ENCODE measurements around the gene GRK2. TPM values are rescaled to one million over a fixed set of nuclear protein-coding genes. Genes with fewer than 3 reads are reported as not detected.

The GRK2 gene
- total and polyA plus RNA-seq, 9 of the 15 experiments (the other 6 are each of a cell fraction or from before 2014, with no cell fraction given) = 0.24 to 95.8 (median 56.5) TPM

DNA sequence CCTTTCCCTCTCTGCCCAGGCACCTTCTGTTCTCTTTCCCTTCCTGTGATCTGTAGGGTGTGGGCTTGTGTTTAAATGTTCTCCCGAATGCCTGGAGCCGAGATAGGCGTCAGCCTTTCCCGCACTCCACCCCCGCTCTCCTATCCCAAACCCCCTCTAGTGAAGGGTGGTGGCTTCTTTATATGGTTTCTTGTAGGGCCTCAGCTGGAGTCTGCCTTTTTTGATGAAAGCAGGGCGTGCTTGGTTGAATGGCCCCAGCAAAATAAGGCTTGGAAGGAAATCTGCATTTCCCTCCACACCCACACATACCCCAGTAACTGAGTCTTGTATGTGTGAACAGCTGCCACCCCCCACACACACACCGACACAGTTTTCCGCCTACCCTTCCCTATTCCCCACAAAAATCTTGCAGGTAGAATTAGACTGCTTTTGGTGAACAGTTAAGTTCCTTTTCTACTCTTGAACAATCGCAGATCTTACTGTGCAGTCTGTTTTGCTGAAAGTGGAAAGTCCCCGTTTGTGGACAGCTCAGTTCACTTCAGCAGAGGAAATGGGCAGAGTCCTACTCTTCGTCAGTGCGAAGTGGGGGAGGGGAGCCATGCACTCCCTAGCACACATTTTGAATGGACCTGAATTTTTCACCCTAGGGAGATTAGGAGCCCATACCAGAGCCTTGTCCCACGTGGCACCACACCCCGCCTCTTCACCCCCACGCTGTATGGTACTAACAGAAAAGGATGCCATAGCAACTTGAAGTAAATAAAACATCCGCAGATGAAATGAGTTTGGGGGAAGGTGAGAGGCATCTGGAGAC lies 25.5 kb upstream of the GRK2 start (continued):
- TF ChIP-seq ARNT (IDR thresholded peaks at IDR 0.05) = no peak
- TF ChIP-seq, protein P1, sequence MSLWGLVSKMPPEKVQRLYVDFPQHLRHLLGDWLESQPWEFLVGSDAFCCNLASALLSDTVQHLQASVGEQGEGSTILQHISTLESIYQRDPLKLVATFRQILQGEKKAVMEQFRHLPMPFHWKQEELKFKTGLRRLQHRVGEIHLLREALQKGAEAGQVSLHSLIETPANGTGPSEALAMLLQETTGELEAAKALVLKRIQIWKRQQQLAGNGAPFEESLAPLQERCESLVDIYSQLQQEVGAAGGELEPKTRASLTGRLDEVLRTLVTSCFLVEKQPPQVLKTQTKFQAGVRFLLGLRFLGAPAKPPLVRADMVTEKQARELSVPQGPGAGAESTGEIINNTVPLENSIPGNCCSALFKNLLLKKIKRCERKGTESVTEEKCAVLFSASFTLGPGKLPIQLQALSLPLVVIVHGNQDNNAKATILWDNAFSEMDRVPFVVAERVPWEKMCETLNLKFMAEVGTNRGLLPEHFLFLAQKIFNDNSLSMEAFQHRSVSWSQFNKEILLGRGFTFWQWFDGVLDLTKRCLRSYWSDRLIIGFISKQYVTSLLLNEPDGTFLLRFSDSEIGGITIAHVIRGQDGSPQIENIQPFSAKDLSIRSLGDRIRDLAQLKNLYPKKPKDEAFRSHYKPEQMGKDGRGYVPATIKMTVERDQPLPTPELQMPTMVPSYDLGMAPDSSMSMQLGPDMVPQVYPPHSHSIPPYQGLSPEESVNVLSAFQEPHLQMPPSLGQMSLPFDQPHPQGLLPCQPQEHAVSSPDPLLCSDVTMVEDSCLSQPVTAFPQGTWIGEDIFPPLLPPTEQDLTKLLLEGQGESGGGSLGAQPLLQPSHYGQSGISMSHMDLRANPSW (CRISPR knock-in tag; IDR thresholded peaks at IDR 0.05) = no peak
- no peak for TF ChIP-seq MEF2A (IDR thresholded peaks at IDR 0.05; ENCODE audit: control insufficient read depth, low read depth, low read length)
- TF ChIP-seq STAT5B (CRISPR knock-in tag; IDR thresholded peaks at IDR 0.05) = no peak
- TF ChIP-seq HIVEP1 (CRISPR knock-in tag; IDR thresholded peaks at IDR 0.05) = no peak
- TF ChIP-seq, protein P2, sequence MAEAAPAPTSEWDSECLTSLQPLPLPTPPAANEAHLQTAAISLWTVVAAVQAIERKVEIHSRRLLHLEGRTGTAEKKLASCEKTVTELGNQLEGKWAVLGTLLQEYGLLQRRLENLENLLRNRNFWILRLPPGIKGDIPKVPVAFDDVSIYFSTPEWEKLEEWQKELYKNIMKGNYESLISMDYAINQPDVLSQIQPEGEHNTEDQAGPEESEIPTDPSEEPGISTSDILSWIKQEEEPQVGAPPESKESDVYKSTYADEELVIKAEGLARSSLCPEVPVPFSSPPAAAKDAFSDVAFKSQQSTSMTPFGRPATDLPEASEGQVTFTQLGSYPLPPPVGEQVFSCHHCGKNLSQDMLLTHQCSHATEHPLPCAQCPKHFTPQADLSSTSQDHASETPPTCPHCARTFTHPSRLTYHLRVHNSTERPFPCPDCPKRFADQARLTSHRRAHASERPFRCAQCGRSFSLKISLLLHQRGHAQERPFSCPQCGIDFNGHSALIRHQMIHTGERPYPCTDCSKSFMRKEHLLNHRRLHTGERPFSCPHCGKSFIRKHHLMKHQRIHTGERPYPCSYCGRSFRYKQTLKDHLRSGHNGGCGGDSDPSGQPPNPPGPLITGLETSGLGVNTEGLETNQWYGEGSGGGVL (CRISPR knock-in tag; IDR thresholded peaks at IDR 0.05) = no peak
- TF ChIP-seq ZNF668 (CRISPR knock-in tag; IDR thresholded peaks at IDR 0.05) = no peak
- TF ChIP-seq, protein P3, sequence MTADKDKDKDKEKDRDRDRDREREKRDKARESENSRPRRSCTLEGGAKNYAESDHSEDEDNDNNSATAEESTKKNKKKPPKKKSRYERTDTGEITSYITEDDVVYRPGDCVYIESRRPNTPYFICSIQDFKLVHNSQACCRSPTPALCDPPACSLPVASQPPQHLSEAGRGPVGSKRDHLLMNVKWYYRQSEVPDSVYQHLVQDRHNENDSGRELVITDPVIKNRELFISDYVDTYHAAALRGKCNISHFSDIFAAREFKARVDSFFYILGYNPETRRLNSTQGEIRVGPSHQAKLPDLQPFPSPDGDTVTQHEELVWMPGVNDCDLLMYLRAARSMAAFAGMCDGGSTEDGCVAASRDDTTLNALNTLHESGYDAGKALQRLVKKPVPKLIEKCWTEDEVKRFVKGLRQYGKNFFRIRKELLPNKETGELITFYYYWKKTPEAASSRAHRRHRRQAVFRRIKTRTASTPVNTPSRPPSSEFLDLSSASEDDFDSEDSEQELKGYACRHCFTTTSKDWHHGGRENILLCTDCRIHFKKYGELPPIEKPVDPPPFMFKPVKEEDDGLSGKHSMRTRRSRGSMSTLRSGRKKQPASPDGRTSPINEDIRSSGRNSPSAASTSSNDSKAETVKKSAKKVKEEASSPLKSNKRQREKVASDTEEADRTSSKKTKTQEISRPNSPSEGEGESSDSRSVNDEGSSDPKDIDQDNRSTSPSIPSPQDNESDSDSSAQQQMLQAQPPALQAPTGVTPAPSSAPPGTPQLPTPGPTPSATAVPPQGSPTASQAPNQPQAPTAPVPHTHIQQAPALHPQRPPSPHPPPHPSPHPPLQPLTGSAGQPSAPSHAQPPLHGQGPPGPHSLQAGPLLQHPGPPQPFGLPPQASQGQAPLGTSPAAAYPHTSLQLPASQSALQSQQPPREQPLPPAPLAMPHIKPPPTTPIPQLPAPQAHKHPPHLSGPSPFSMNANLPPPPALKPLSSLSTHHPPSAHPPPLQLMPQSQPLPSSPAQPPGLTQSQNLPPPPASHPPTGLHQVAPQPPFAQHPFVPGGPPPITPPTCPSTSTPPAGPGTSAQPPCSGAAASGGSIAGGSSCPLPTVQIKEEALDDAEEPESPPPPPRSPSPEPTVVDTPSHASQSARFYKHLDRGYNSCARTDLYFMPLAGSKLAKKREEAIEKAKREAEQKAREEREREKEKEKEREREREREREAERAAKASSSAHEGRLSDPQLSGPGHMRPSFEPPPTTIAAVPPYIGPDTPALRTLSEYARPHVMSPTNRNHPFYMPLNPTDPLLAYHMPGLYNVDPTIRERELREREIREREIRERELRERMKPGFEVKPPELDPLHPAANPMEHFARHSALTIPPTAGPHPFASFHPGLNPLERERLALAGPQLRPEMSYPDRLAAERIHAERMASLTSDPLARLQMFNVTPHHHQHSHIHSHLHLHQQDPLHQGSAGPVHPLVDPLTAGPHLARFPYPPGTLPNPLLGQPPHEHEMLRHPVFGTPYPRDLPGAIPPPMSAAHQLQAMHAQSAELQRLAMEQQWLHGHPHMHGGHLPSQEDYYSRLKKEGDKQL (CRISPR knock-in tag; IDR thresholded peaks at IDR 0.05; ENCODE audit: borderline replicate concordance) = no peak
- TF ChIP-seq, protein P4, sequence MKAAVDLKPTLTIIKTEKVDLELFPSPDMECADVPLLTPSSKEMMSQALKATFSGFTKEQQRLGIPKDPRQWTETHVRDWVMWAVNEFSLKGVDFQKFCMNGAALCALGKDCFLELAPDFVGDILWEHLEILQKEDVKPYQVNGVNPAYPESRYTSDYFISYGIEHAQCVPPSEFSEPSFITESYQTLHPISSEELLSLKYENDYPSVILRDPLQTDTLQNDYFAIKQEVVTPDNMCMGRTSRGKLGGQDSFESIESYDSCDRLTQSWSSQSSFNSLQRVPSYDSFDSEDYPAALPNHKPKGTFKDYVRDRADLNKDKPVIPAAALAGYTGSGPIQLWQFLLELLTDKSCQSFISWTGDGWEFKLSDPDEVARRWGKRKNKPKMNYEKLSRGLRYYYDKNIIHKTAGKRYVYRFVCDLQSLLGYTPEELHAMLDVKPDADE (conservative IDR thresholded peaks at IDR 0.05; ENCODE audit: control insufficient read depth, low read depth, low read length) = peak; percentile 69; the same call in 1 of the 2 replicates
- peak; percentile 28; the same call in 1 of the 2 replicates for TF ChIP-seq GABPB1 (CRISPR knock-in tag; IDR thresholded peaks at IDR 0.05)
- TF ChIP-seq JUND (IDR thresholded peaks at IDR 0.05; ENCODE audit: borderline replicate concordance, low read depth, low read length) = no peak
- TF ChIP-seq JUND (tag; IDR thresholded peaks at IDR 0.05; ENCODE audit: borderline replicate concordance, low read depth, low read length) = no peak
- TF ChIP-seq SIN3A (IDR thresholded peaks at IDR 0.05; ENCODE audit: borderline replicate concordance in 2 of 2, control insufficient read depth in 1 of 2, low read depth in 2 of 2, low read length in 2 of 2) = peak in 1 of 2 experiments; percentile 82; a peak in 2 of 4 replicates

All from K562 (cell line).